Parathyroid adenoma (tissue), 2 donors: ENCODE measurements around the gene DDX59.

Source experiments
- H2AFZ ChIP-seq: fragments of 300-600 bp; sonication (generic); one replicate; pipeline ENCODE4 v1.7.0; 2017; ENCODE audit warnings: antibody characterized with exemption, mild to moderate bottlenecking
- H3K27ac ChIP-seq: fragments of 300-600 bp; sonication (generic); one replicate; pipeline ENCODE4 v1.7.0; 2017
- H3K27me3 ChIP-seq: fragments of 300-600 bp; sonication (generic); one replicate; pipeline ENCODE4 v1.7.0; 2017; ENCODE audit warnings: low read length; ENCODE audit not compliant: control insufficient read depth, insufficient read depth
- H3K36me3 ChIP-seq: fragments of 300-600 bp; sonication (generic); one replicate; pipeline ENCODE4 v1.7.0; 2017; ENCODE audit warnings: low read length; ENCODE audit not compliant: control insufficient read depth, insufficient read depth
- H3K4me1 ChIP-seq: fragments of 300-600 bp; sonication (generic); one replicate; pipeline ENCODE4 v1.7.0; 2017; ENCODE audit warnings: control low read depth
- H3K4me2 ChIP-seq: fragments of 300-600 bp; sonication (generic); one replicate; pipeline ENCODE4 v1.7.0; 2017; ENCODE audit warnings: low read length
- H3K4me3 ChIP-seq: fragments of 300-600 bp; sonication (generic); one replicate; pipeline ENCODE4 v1.7.0; 2017; ENCODE audit warnings: low read depth, low read length
- H3K79me2 ChIP-seq: fragments of 300-600 bp; sonication (generic); one replicate; pipeline ENCODE4 v1.7.0; 2017; ENCODE audit warnings: control low read depth
- H3K9ac ChIP-seq: fragments of 300-600 bp; sonication (generic); one replicate; pipeline ENCODE4 v1.7.0; 2017; ENCODE audit warnings: mild to moderate bottlenecking
- H3K9me3 ChIP-seq: fragments of 300-600 bp; sonication (generic); one replicate; pipeline ENCODE4 v1.7.0; 2017; ENCODE audit warnings: low read length; ENCODE audit not compliant: control insufficient read depth
- CTCF ChIP-seq: fragments of 300-600 bp; sonication (generic); IDR thresholded peaks from one replicate; pipeline ENCODE4 v1.7.0; 2017; ENCODE audit warnings: antibody characterized with exemption, mild to moderate bottlenecking
- donor health status: primary hyperparathyroidism.

DDX59 gene

GRCh38 chr1:200654660-200655059 is 15.0 kb downstream of the DDX59 start:
- no peak for TF ChIP-seq CTCF
- H3K36me3 ChIP-seq, result no peaks in the 10 kb centered on the region
- no peaks in the 10 kb centered on the region for H3K27me3 ChIP-seq

GRCh38 chr1:200653022-200653462 is 16.7 kb downstream of the DDX59 start:
- no peak overlapping the region for H3K4me2 ChIP-seq
- no peaks in the 10 kb centered on the region for H3K36me3 ChIP-seq
- no peak overlapping the region for H3K9ac ChIP-seq

More at GRCh38 chr1:200654660-200655059, 15.0 kb downstream of the DDX59 start:
- H2AFZ ChIP-seq, result no peak overlapping the region
- H3K79me2 ChIP-seq, result no peaks in the 10 kb centered on the region
- H3K4me1 ChIP-seq, result no peaks in the 10 kb centered on the region
- H3K27ac ChIP-seq, result no peak overlapping the region
- H3K4me3 ChIP-seq, result no peak overlapping the region
- no peak overlapping the region for H3K4me2 ChIP-seq
- H3K9me3 ChIP-seq, result no peaks in the 10 kb centered on the region
- H3K9ac ChIP-seq, result no peak overlapping the region

GRCh38 chr1:200652378-200652777 is 17.3 kb downstream of the DDX59 start:
- no peak overlapping the region for H2AFZ ChIP-seq
- H3K4me1 ChIP-seq, result no peaks in the 10 kb centered on the region
- H3K79me2 ChIP-seq, result no peaks in the 10 kb centered on the region
- no peak overlapping the region for H3K4me3 ChIP-seq
- H3K4me2 ChIP-seq, result no peak overlapping the region
- H3K27me3 ChIP-seq, result no peaks in the 10 kb centered on the region
- no peaks in the 10 kb centered on the region for H3K9me3 ChIP-seq
- H3K27ac ChIP-seq, result no peak overlapping the region
- H3K9ac ChIP-seq, result no peak overlapping the region
- H3K36me3 ChIP-seq, result no peaks in the 10 kb centered on the region
- no peak for TF ChIP-seq CTCF

More at GRCh38 chr1:200653022-200653462, 16.7 kb downstream of the DDX59 start:
- TF ChIP-seq CTCF, result no peak
- H3K9me3 ChIP-seq, result no peaks in the 10 kb centered on the region
- H2AFZ ChIP-seq, result no peak overlapping the region
- H3K27me3 ChIP-seq, result no peaks in the 10 kb centered on the region
- H3K27ac ChIP-seq, result no peak overlapping the region
- H3K4me1 ChIP-seq, result no peaks in the 10 kb centered on the region
- H3K4me3 ChIP-seq, result no peak overlapping the region
- no peaks in the 10 kb centered on the region for H3K79me2 ChIP-seq

GRCh38 chr1:200646515-200646914 is 23.2 kb downstream of the DDX59 start:
- no peaks in the 10 kb centered on the region for H3K9me3 ChIP-seq
- no peaks in the 10 kb centered on the region for H3K4me1 ChIP-seq
- H3K79me2 ChIP-seq, result no peaks in the 10 kb centered on the region
- TF ChIP-seq CTCF, result no peak
- H3K27ac ChIP-seq, result no peak overlapping the region
- no peak overlapping the region for H3K9ac ChIP-seq
- H3K4me2 ChIP-seq, result no peak overlapping the region
- H3K27me3 ChIP-seq, result no peaks in the 10 kb centered on the region
- H2AFZ ChIP-seq, result no peak overlapping the region
- H3K4me3 ChIP-seq, result no peak overlapping the region
- no peaks in the 10 kb centered on the region for H3K36me3 ChIP-seq

GRCh38 chr1:200644021-200644420 is 25.7 kb downstream of the DDX59 start:
- no peak for TF ChIP-seq CTCF
- H3K27ac ChIP-seq, result no peak overlapping the region
- H3K9ac ChIP-seq, result no peak overlapping the region
- H3K79me2 ChIP-seq, result no peaks in the 10 kb centered on the region
- no peak overlapping the region for H2AFZ ChIP-seq
- no peak overlapping the region for H3K4me2 ChIP-seq
- no peaks in the 10 kb centered on the region for H3K9me3 ChIP-seq
- no peaks in the 10 kb centered on the region for H3K36me3 ChIP-seq
- H3K4me1 ChIP-seq, result peaks cover 2% of the 10 kb centered on the region
- H3K27me3 ChIP-seq, result no peaks in the 10 kb centered on the region
- no peak overlapping the region for H3K4me3 ChIP-seq
